SJSA1 (cell line): Measurements from ENCODE around the gene FAM110C. TPM values are rescaled to one million over a fixed set of nuclear protein-coding genes. Genes with fewer than 3 reads are reported as not detected.

ENCODE experiments used
- DNase-seq, 2 experiments: peaks; one replicate each; pipeline ENCODE4 v3.0.0-alpha.2; 2015 to 2020; ENCODE audit warnings: low spot score in 2 of 2, low read depth in 1 of 2
- H3K27ac ChIP-seq: fragments of 250-450 bp; sonication (Bioruptor Pico); 2 replicates; pipeline ENCODE4 v1.5.1; 2020; ENCODE audit warnings: mild to moderate bottlenecking, moderate library complexity
- H3K27me3 ChIP-seq: fragments of 250-450 bp; sonication (Bioruptor Pico); replicated peaks from 2 replicates; pipeline ENCODE4 v1.5.1; 2020; ENCODE audit warnings: mild to moderate bottlenecking, moderate library complexity
- H3K36me3 ChIP-seq: fragments of 250-450 bp; sonication (Bioruptor Pico); 2 replicates; pipeline ENCODE4 v1.5.1; 2020; ENCODE audit warnings: mild to moderate bottlenecking
- H3K4me1 ChIP-seq: fragments of 250-450 bp; sonication (Bioruptor Pico); replicated peaks from 2 replicates; pipeline ENCODE4 v1.6.1; 2021; ENCODE audit warnings: mild to moderate bottlenecking
- H3K4me3 ChIP-seq: fragments of 250-450 bp; sonication (Bioruptor Pico); 2 replicates; pipeline ENCODE4 v1.5.1; 2020; ENCODE audit warnings: mild to moderate bottlenecking
- H3K9me3 ChIP-seq: fragments of 250-450 bp; sonication (Bioruptor Pico); replicated peaks from 2 replicates; pipeline ENCODE4 v1.5.1; 2020; ENCODE audit warnings: mild to moderate bottlenecking
- total RNA-seq: library from RNA; depleted of rRNA; stranded (reverse); fragments of >200 nt; shearing (Covaris generic); gene quantifications from 2 replicates; pipeline ENCODE4 v1.2.3, GENCODE V29; 2014

The FAM110C gene
- total RNA-seq, 1 experiment from 2014 or later, result not detected

- H3K27ac ChIP-seq, result no peak overlapping the region
- 0 out of 2 replicates have a peak, but pooled peaks cover 5% of the 10 kb centered on the region for H3K9me3 ChIP-seq
- no peaks in the 10 kb centered on the region for H3K27me3 ChIP-seq
- no peaks in the 10 kb centered on the region for H3K36me3 ChIP-seq
- no peak overlapping the region for H3K4me3 ChIP-seq
- DNase-seq, result no peak
- H3K4me1 ChIP-seq, result no peaks in the 10 kb centered on the region
Observed at GRCh38 chr2:55587-56448, 9.5 kb upstream of the FAM110C start.

GRCh38 chr2:51613-52012, 5.3 kb upstream of the FAM110C start:
- Histone ChIP-seq H3K36me3 (no peaks in the 10 kb centered on the region), H3K4me1 (no peaks in the 10 kb centered on the region), H3K27ac (no peak overlapping the region), H3K9me3 (no peaks in the 10 kb centered on the region), H3K27me3 (peaks cover 25% of the 10 kb centered on the region), H3K4me3 (no peak overlapping the region)
- DNase-seq, result no peak

- no peaks in the 10 kb centered on the region; the same call in 1 of the 2 replicates for H3K9me3 ChIP-seq
Observed at GRCh38 chr2:47737-48136, 1.4 kb upstream of the FAM110C start.

GRCh38 chr2:47346-47725, 1.0 kb upstream of the FAM110C start:
- Histone ChIP-seq H3K4me1 (peaks cover 4% of the 10 kb centered on the region; the same call in 1 of the 2 replicates), H3K9me3 (no peaks in the 10 kb centered on the region; the same call in 1 of the 2 replicates), H3K36me3 (no peaks in the 10 kb centered on the region), H3K27me3 (peaks cover 55% of the 10 kb centered on the region), H3K4me3 (no peak overlapping the region), H3K27ac (no peak overlapping the region)
- no peak for DNase-seq

More at GRCh38 chr2:47737-48136, 1.4 kb upstream of the FAM110C start:
- no peaks in the 10 kb centered on the region for H3K36me3 ChIP-seq
- no peak overlapping the region for H3K4me3 ChIP-seq
- DNase-seq, result no peak
- H3K27ac ChIP-seq, result no peak overlapping the region
- peaks cover 53% of the 10 kb centered on the region for H3K27me3 ChIP-seq
- H3K4me1 ChIP-seq, result peaks cover 4% of the 10 kb centered on the region; the same call in 1 of the 2 replicates

GRCh38 chr2:46131-46470, 204 bp downstream of the FAM110C start:
- Histone ChIP-seq H3K4me3 (no peak overlapping the region), H3K4me1 (peaks cover 4% of the 10 kb centered on the region; the same call in 1 of the 2 replicates)

GRCh38 chr2:45342-46130, 769 bp downstream of the FAM110C start:
- Histone ChIP-seq H3K4me3 (no peak overlapping the region), H3K27me3 (peaks cover 65% of the 10 kb centered on the region), H3K36me3 (no peaks in the 10 kb centered on the region), H3K27ac (no peak overlapping the region), H3K9me3 (no peaks in the 10 kb centered on the region; the same call in 1 of the 2 replicates), H3K4me1 (peaks cover 4% of the 10 kb centered on the region; the same call in 1 of the 2 replicates)
- DNase-seq, result no peak

More at GRCh38 chr2:46131-46470, 204 bp downstream of the FAM110C start:
- no peak for DNase-seq
- Histone ChIP-seq H3K9me3 (no peaks in the 10 kb centered on the region; the same call in 1 of the 2 replicates), H3K27me3 (peaks cover 61% of the 10 kb centered on the region), H3K27ac (no peak overlapping the region), H3K36me3 (no peaks in the 10 kb centered on the region)

GRCh38 chr2:44748-45341, 1.5 kb downstream of the FAM110C start:
- no peak for DNase-seq
- Histone ChIP-seq H3K27me3 (peaks cover 68% of the 10 kb centered on the region), H3K4me1 (peaks cover 4% of the 10 kb centered on the region; the same call in 1 of the 2 replicates), H3K4me3 (no peak overlapping the region), H3K36me3 (no peaks in the 10 kb centered on the region), H3K27ac (no peak overlapping the region), H3K9me3 (no peaks in the 10 kb centered on the region; the same call in 1 of the 2 replicates)

- Histone ChIP-seq H3K4me1 (peaks cover 4% of the 10 kb centered on the region; the same call in 1 of the 2 replicates), H3K4me3 (no peak overlapping the region), H3K9me3 (no peaks in the 10 kb centered on the region; the same call in 1 of the 2 replicates), H3K36me3 (no peaks in the 10 kb centered on the region), H3K27me3 (peaks cover 58% of the 10 kb centered on the region), H3K27ac (no peak overlapping the region)
- DNase-seq, result no peak
Observed at GRCh38 chr2:42788-43187, 3.5 kb downstream of the FAM110C start.

- Histone ChIP-seq H3K4me1 (no peaks in the 10 kb centered on the region), H3K27ac (no peak overlapping the region), H3K36me3 (no peaks in the 10 kb centered on the region), H3K9me3 (no peaks in the 10 kb centered on the region), H3K4me3 (no peak overlapping the region), H3K27me3 (peaks cover 37% of the 10 kb centered on the region)
- no peak for DNase-seq
Observed at GRCh38 chr2:40465-40864, 5.8 kb downstream of the FAM110C start.

GRCh38 chr2:38155-38554, 8.2 kb downstream of the FAM110C start:
- H3K27ac ChIP-seq, result no peak overlapping the region
- H3K36me3 ChIP-seq, result no peaks in the 10 kb centered on the region
- peaks cover 18% of the 10 kb centered on the region for H3K27me3 ChIP-seq
- no peaks in the 10 kb centered on the region for H3K4me1 ChIP-seq
- no peak for DNase-seq
- H3K9me3 ChIP-seq, result no peaks in the 10 kb centered on the region
- no peak overlapping the region for H3K4me3 ChIP-seq

- no peak overlapping the region for H3K27ac ChIP-seq
- H3K27me3 ChIP-seq, result peaks cover 10% of the 10 kb centered on the region; the same call in 1 of the 2 replicates
- H3K4me1 ChIP-seq, result no peaks in the 10 kb centered on the region
- DNase-seq, result no peak
- H3K4me3 ChIP-seq, result no peak overlapping the region
- no peaks in the 10 kb centered on the region for H3K36me3 ChIP-seq
- no peaks in the 10 kb centered on the region for H3K9me3 ChIP-seq
Observed at GRCh38 chr2:36318-36717, 10.0 kb downstream of the FAM110C start.

- DNase-seq, result no peak
- no peaks in the 10 kb centered on the region for H3K4me1 ChIP-seq
- no peaks in the 10 kb centered on the region for H3K9me3 ChIP-seq
- no peak overlapping the region for H3K27ac ChIP-seq
- H3K36me3 ChIP-seq, result no peaks in the 10 kb centered on the region
- peaks cover 9% of the 10 kb centered on the region; the same call in 1 of the 2 replicates for H3K27me3 ChIP-seq
- H3K4me3 ChIP-seq, result no peak overlapping the region
Observed at GRCh38 chr2:35852-36251, 10.5 kb downstream of the FAM110C start.

GRCh38 chr2:33620-34019, 12.7 kb downstream of the FAM110C start:
- no peaks in the 10 kb centered on the region for H3K4me1 ChIP-seq
- no peak for DNase-seq
- no peak overlapping the region for H3K4me3 ChIP-seq
- H3K9me3 ChIP-seq, result no peaks in the 10 kb centered on the region
- no peaks in the 10 kb centered on the region for H3K27me3 ChIP-seq
- H3K27ac ChIP-seq, result no peak overlapping the region
- no peaks in the 10 kb centered on the region for H3K36me3 ChIP-seq
